GM12801 (cell line): ENCODE results near the gene SPTLC2.

Source experiments
- CTCF ChIP-seq: IDR thresholded peaks from one replicate; pipeline ENCODE4 v1.5.1; 2011; ENCODE audit warnings: control low read depth; ENCODE audit not compliant: insufficient read length; ENCODE audit errors: extremely low read depth

SPTLC2 gene

GRCh38 chr14:77565994-77566305 lies 50.5 kb downstream of the SPTLC2 start:
- no peak for TF ChIP-seq CTCF

GRCh38 chr14:77565289-77565993 lies 51.0 kb downstream of the SPTLC2 start:
- TF ChIP-seq CTCF, result no peak

- TF ChIP-seq CTCF, result no peak
Observed at GRCh38 chr14:77562681-77563080, 53.8 kb downstream of the SPTLC2 start.

- no peak for TF ChIP-seq CTCF
Observed at GRCh38 chr14:77561881-77562280, 54.6 kb downstream of the SPTLC2 start.

GRCh38 chr14:77559381-77559780 lies 57.1 kb downstream of the SPTLC2 start:
- no peak for TF ChIP-seq CTCF

- TF ChIP-seq CTCF, result no peak
Observed at GRCh38 chr14:77557391-77557790, 59.0 kb downstream of the SPTLC2 start.

GRCh38 chr14:77556946-77557345 lies 59.5 kb downstream of the SPTLC2 start:
- TF ChIP-seq CTCF, result no peak
